GM21526 (cell line): ENCODE results near the gene PRCC.
"Not testable (repeated sequence)": the region's sequence is repeated elsewhere in the genome, so short reads cannot be mapped to it uniquely, and the experiment has no call there.

Experiments
- ATAC-seq: cut with Tn5 transposase; IDR thresholded peaks from one replicate; pipeline ENCODE4 v1.9.1; 2021; ENCODE audit warnings: moderate library complexity; ENCODE audit not compliant: unreplicated experiment, low FRiP score

Gene PRCC

GRCh38 chr1:156760092-156760795 is 7.1 kb upstream of the PRCC start:
- ATAC-seq: no peak

- no peak for ATAC-seq
These were observed 6.6 kb upstream of the PRCC start for GRCh38 chr1:156760796-156761104.

GRCh38 chr1:156765136-156765535 is 2.2 kb upstream of the PRCC start:
- ATAC-seq: not testable (repeated sequence)

DNA sequence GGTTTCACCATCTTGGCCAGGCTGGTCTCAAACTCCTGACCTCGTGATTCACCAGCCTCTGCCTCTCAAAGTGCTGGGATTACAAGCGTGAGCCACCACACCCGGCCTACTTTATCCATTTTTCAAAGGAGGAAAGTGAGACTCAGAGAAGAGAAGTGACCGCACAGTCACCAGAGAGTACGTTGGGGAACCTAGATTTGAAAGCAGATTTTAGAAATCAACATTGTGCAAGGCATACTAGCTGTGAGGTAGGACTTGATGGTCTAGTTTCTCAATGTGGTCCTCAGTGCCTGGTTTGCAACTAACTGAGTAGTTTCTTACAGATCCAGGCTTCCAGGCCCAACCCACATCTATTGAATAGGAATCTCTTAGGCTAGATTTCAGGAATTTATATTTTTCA is 1.7 kb upstream of the PRCC start:
- ATAC-seq: no peak

- peak; percentile 10 for ATAC-seq
These were observed 836 bp upstream of the PRCC start for GRCh38 chr1:156766298-156767100.

- ATAC-seq: no peak
These were observed 707 bp downstream of the PRCC start for GRCh38 chr1:156767879-156768604.

GRCh38 chr1:156768610-156769295 is 1.4 kb downstream of the PRCC start:
- ATAC-seq: no peak

GRCh38 chr1:156772222-156772621 is 4.9 kb downstream of the PRCC start:
- no peak for ATAC-seq

GRCh38 chr1:156772728-156773497 is 5.6 kb downstream of the PRCC start:
- no peak for ATAC-seq

GRCh38 chr1:156773607-156774006 is 6.3 kb downstream of the PRCC start:
- no peak for ATAC-seq

- no peak for ATAC-seq
These were observed 8.5 kb downstream of the PRCC start for GRCh38 chr1:156775799-156776198.

- ATAC-seq: no peak
These were observed 9.6 kb downstream of the PRCC start for GRCh38 chr1:156776942-156777341.

DNA sequence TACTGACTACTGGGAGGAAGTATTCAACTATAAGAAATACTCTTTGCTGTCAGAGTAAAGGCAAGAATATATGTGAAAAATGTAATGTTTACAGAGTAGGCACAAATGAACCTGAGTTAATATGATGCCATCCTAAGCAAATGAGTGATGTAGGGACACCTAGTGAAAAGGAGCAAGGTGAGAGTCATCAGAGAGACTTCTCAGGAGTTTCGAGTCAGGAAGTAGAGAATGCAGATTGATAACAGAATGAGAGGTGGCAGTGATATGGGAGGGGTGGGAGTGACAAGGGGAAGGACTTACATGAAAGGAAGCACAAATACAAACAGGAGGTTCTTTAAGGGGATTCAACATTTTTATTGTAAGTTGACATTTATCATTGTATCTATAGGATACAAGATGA is 10.2 kb downstream of the PRCC start:
- no peak for ATAC-seq

- ATAC-seq: no peak
These were observed 14.4 kb downstream of the PRCC start for GRCh38 chr1:156781585-156782186.

GRCh38 chr1:156785458-156785857 is 18.1 kb downstream of the PRCC start:
- ATAC-seq: no peak

- ATAC-seq: no peak
These were observed 19.3 kb downstream of the PRCC start for GRCh38 chr1:156786640-156787039.

DNA sequence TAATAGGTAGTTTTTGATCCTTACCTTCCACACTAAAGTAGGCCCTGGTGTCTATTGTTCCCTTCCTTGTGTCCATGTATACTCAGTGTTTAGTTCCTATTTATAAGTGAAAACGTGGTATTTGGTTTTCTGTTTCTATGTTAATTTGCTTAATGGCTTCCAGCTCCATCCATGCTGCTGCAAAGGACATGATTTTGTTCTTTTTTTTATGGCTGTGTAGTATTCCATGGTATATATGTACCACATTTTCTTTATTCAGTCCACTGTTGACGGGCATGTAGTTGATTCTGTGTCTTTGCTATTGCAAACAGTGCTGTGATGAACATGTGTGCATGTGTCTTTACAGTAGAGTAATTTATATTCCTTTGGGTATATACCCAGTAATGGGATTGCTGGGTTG is 20.8 kb downstream of the PRCC start:
- no peak for ATAC-seq

DNA sequence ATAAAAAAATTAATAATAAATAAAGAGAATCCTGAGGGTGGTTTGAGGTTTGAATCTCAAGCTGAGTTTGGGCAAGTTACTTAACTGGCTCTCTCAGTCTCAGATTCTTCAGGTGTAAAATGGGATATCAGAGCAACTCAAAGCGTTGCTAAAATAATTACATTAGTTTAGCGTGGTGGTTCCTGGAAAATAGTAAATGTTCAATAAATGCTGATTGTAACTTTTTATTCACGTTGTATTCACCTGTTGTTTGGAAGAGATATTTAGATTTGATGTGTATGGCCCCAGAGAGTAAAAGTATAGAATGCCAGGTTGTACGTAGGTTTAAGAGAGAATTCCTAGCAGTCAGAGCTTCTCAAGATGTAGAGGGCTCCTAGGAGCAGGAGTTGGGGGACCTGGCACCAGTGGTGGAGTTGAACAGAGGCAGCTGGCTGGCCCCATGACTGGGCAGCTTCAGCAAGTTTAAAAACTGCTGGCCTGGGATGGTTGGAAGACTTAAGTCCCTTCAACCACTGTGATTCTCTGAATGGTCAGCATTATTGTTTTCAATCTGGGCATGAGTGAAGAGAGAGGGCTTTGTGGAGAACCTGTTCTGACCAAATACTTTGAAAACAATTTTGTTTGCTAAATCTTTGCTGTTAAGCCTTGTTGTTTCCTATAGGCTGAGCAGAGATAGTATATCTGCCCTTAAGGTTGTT is 22.4 kb downstream of the PRCC start:
- no peak for ATAC-seq
